Superior temporal gyrus (tissue), 1 donor: ENCODE measurements around the gene ZNF717.
"Not testable (repeated sequence)": the region's sequence is repeated elsewhere in the genome, so short reads cannot be mapped to it uniquely, and the experiment has no call there.

ENCODE experiments used
- DNase-seq: peaks from one replicate; pipeline ENCODE4 v3.0.0-alpha.2; 2016; ENCODE audit errors: extremely low spot score

The ZNF717 gene

GRCh38 chr3:75785081-75785755 lies at the start of gene ZNF717:
ZNF717 (minus strand) TSS chr3:75785549; CDS start chr3:75783362, 2,187 bp downstream.
- peak; percentile 89 for DNase-seq

GRCh38 chr3:75831076-75831475 lies 45.7 kb upstream of the ZNF717 start:
- DNase-seq, result not testable (repeated sequence)

GRCh38 chr3:75818019-75818418 lies 32.7 kb upstream of the ZNF717 start:
- DNase-seq, result peak; percentile 25

GRCh38 chr3:75816287-75817180 lies 31.2 kb upstream of the ZNF717 start:
- not testable (repeated sequence) for DNase-seq

- DNase-seq, result no peak
Measured at GRCh38 chr3:75814797-75815196, 29.4 kb upstream of the ZNF717 start.

- no peak for DNase-seq
Measured at GRCh38 chr3:75782506-75782905, 2.8 kb downstream of the ZNF717 start.

GRCh38 chr3:75781079-75781745 lies 4.1 kb downstream of the ZNF717 start:
- DNase-seq, result no peak

- DNase-seq, result not testable (repeated sequence)
Measured at GRCh38 chr3:75777742-75778141, 7.6 kb downstream of the ZNF717 start.

GRCh38 chr3:75771631-75772030 lies 13.7 kb downstream of the ZNF717 start:
- not testable (repeated sequence) for DNase-seq

- no peak for DNase-seq
Measured at GRCh38 chr3:75768303-75769017, 16.9 kb downstream of the ZNF717 start.

- no peak for DNase-seq
Measured at GRCh38 chr3:75737831-75738493, 47.4 kb downstream of the ZNF717 start.

GRCh38 chr3:75727985-75728384 lies 57.4 kb downstream of the ZNF717 start:
- DNase-seq, result no peak

- DNase-seq, result no peak
Measured at GRCh38 chr3:75692061-75692460, 93.3 kb downstream of the ZNF717 start.

- no peak for DNase-seq
Measured at GRCh38 chr3:75687323-75687722, 98.0 kb downstream of the ZNF717 start.
